Omental fat pad (tissue), 4 donors: ENCODE data around the gene ZFP57. TPM values are rescaled to one million over a fixed set of nuclear protein-coding genes. Genes with fewer than 3 reads are reported as not detected.
"Not testable (repeated sequence)": the region's sequence is repeated elsewhere in the genome, so short reads cannot be mapped to it uniquely, and the experiment has no call there.

Source experiments
- ATAC-seq: fragments of 150-250 bp; one replicate; pipeline ENCODE4 v1.9.1; 2016; ENCODE audit warnings: mild to moderate bottlenecking, moderate library complexity; ENCODE audit not compliant: low FRiP score
- DNase-seq: peaks from one replicate; pipeline ENCODE4 v3.0.0-alpha.2; 2019; ENCODE audit warnings: low spot score
- CTCF ChIP-seq, 3 donors: fragments of 450-650 bp; IDR thresholded peaks; one replicate each; pipeline ENCODE4 v1.5.1; 2016 to 2017; ENCODE audit warnings: antibody characterized with exemption in 3 of 3, mild to moderate bottlenecking in 3 of 3, moderate library complexity in 2 of 3
- total RNA-seq, 4 donors: library from RNA; depleted of rRNA; stranded (reverse); fragments of >200 nt; gene quantifications; one replicate each; pipeline ENCODE4 v1.1.0, GENCODE V29; 2016

Gene ZFP57
- total RNA-seq, 4 donors from 2014 or later = 1.9 to 2.7 TPM; not detected in 2

GRCh38 chr6:29675561-29675960 is 5.4 kb downstream of the ZFP57 start:
- no peak for TF ChIP-seq CTCF (IDR thresholded peaks at IDR 0.05)
- DNase-seq (no peak), ATAC-seq (no peak)

GRCh38 chr6:29674008-29674407 is 6.9 kb downstream of the ZFP57 start:
- ATAC-seq (no peak), DNase-seq (no peak)
- no peak for TF ChIP-seq CTCF (IDR thresholded peaks at IDR 0.05)

GRCh38 chr6:29673161-29673560 is 7.8 kb downstream of the ZFP57 start:
- DNase-seq = no peak
- no peak for TF ChIP-seq CTCF (IDR thresholded peaks at IDR 0.05)

GRCh38 chr6:29672116-29672515 is 8.8 kb downstream of the ZFP57 start:
- ATAC-seq, DNase-seq: not testable (repeated sequence)

More at GRCh38 chr6:29673161-29673560, 7.8 kb downstream of the ZFP57 start:
- ATAC-seq = no peak

- ATAC-seq (no peak), DNase-seq (no peak)
- no peak for TF ChIP-seq CTCF (IDR thresholded peaks at IDR 0.05)
Observed at GRCh38 chr6:29671026-29671425, 9.9 kb downstream of the ZFP57 start.

GRCh38 chr6:29667158-29667557 is 13.8 kb downstream of the ZFP57 start:
- no peak for ATAC-seq
- TF ChIP-seq CTCF (IDR thresholded peaks at IDR 0.05) = no peak
- no peak for DNase-seq

- no peak for TF ChIP-seq CTCF (IDR thresholded peaks at IDR 0.05)
- no peak for ATAC-seq
- no peak for DNase-seq
Observed at GRCh38 chr6:29666826-29667130, 14.2 kb downstream of the ZFP57 start.
